ENCODE results near the gene BMI1. TPM values are rescaled to one million over a fixed set of nuclear protein-coding genes. Genes with fewer than 3 reads are reported as not detected.

Gene BMI1
- total RNA-seq, 1 donor from 2014 or later, result 30.8 TPM

- no peak overlapping the region for H3K4me3 ChIP-seq (ENCODE audit: insufficient read depth, low read depth, low read length)
- H3K27me3 ChIP-seq (ENCODE audit: insufficient read depth, low read length), result no peaks in the 10 kb centered on the region
- no peak overlapping the region for H3K4me3 Mint-ChIP-seq (ENCODE audit: unreplicated experiment)
- DNase-seq (ENCODE audit: low read depth) (no peak), FAIRE-seq (no peak)
- H3K36me3 ChIP-seq (ENCODE audit: insufficient read depth, low read length), result no peaks in the 10 kb centered on the region
- no peak for TF ChIP-seq CTCF (IDR thresholded peaks at IDR 0.05; ENCODE audit: insufficient read depth, low read depth, low read length)
- no peak for TF ChIP-seq EZH2 (IDR thresholded peaks at IDR 0.05; ENCODE audit: insufficient read depth, low read length)
- no peaks in the 10 kb centered on the region for H4K20me1 ChIP-seq (ENCODE audit: insufficient read depth, low read length)
- H3K4me1 Mint-ChIP-seq (ENCODE audit: low read depth, unreplicated experiment), result peaks cover 2% of the 10 kb centered on the region
- no peaks in the 10 kb centered on the region for H3K9me3 Mint-ChIP-seq (ENCODE audit: unreplicated experiment)
- H3K27ac Mint-ChIP-seq (ENCODE audit: unreplicated experiment), result no peak overlapping the region
- H3K27me3 Mint-ChIP-seq (ENCODE audit: low read depth, unreplicated experiment), result no peaks in the 10 kb centered on the region
- H2AFZ ChIP-seq (ENCODE audit: low read depth, low read length), result no peak overlapping the region
- H3K9ac ChIP-seq (ENCODE audit: low read length), result no peak overlapping the region
- H3K4me1 ChIP-seq (ENCODE audit: insufficient read depth, low read length), result no peaks in the 10 kb centered on the region
- no peaks in the 10 kb centered on the region for H3K79me2 ChIP-seq (ENCODE audit: insufficient read depth, low read length)
- H3K27ac ChIP-seq (ENCODE audit: low read depth, low read length), result no peak overlapping the region
- H3K36me3 Mint-ChIP-seq (ENCODE audit: low read depth, unreplicated experiment), result no peaks in the 10 kb centered on the region
- no peak overlapping the region for H3K4me2 ChIP-seq (ENCODE audit: low read length)
- H3K9me3 ChIP-seq (ENCODE audit: insufficient read depth, low read depth, low read length), result no peaks in the 10 kb centered on the region
Measured at GRCh38 chr10:22369434-22370072, 48.7 kb downstream of the BMI1 start.

- Mint-ChIP-seq H3K27me3 (ENCODE audit: low read depth, unreplicated experiment) (no peaks in the 10 kb centered on the region), H3K4me1 (ENCODE audit: low read depth, unreplicated experiment) (peaks cover 2% of the 10 kb centered on the region), H3K4me3 (ENCODE audit: unreplicated experiment) (no peak overlapping the region), H3K27ac (ENCODE audit: unreplicated experiment) (no peak overlapping the region), H3K36me3 (ENCODE audit: low read depth, unreplicated experiment) (no peaks in the 10 kb centered on the region), H3K9me3 (ENCODE audit: unreplicated experiment) (no peaks in the 10 kb centered on the region)
- Histone ChIP-seq H3K4me1 (ENCODE audit: insufficient read depth, low read length) (no peaks in the 10 kb centered on the region), H3K27me3 (ENCODE audit: insufficient read depth, low read length) (no peaks in the 10 kb centered on the region), H4K20me1 (ENCODE audit: insufficient read depth, low read length) (no peaks in the 10 kb centered on the region), H3K9me3 (ENCODE audit: insufficient read depth, low read depth, low read length) (no peaks in the 10 kb centered on the region), H3K36me3 (ENCODE audit: insufficient read depth, low read length) (no peaks in the 10 kb centered on the region), H3K79me2 (ENCODE audit: insufficient read depth, low read length) (no peaks in the 10 kb centered on the region), H3K4me2 (ENCODE audit: low read length) (no peak overlapping the region), H3K27ac (ENCODE audit: low read depth, low read length) (no peak overlapping the region), H3K4me3 (ENCODE audit: insufficient read depth, low read depth, low read length) (no peak overlapping the region), H3K9ac (ENCODE audit: low read length) (no peak overlapping the region), H2AFZ (ENCODE audit: low read depth, low read length) (no peak overlapping the region)
- FAIRE-seq (no peak), DNase-seq (ENCODE audit: low read depth) (no peak)
- no peak for TF ChIP-seq EZH2 (IDR thresholded peaks at IDR 0.05; ENCODE audit: insufficient read depth, low read length)
- TF ChIP-seq CTCF (IDR thresholded peaks at IDR 0.05; ENCODE audit: insufficient read depth, low read depth, low read length), result no peak
Measured at GRCh38 chr10:22370320-22370719, 49.4 kb downstream of the BMI1 start.

GRCh38 chr10:22372298-22372697 is 51.4 kb downstream of the BMI1 start:
- no peaks in the 10 kb centered on the region for H4K20me1 ChIP-seq (ENCODE audit: insufficient read depth, low read length)
- no peaks in the 10 kb centered on the region for H3K79me2 ChIP-seq (ENCODE audit: insufficient read depth, low read length)
- Mint-ChIP-seq H3K4me3 (ENCODE audit: unreplicated experiment) (no peak overlapping the region), H3K36me3 (ENCODE audit: low read depth, unreplicated experiment) (no peaks in the 10 kb centered on the region), H3K9me3 (ENCODE audit: unreplicated experiment) (no peaks in the 10 kb centered on the region), H3K4me1 (ENCODE audit: low read depth, unreplicated experiment) (no peaks in the 10 kb centered on the region), H3K27ac (ENCODE audit: unreplicated experiment) (no peak overlapping the region), H3K27me3 (ENCODE audit: low read depth, unreplicated experiment) (no peaks in the 10 kb centered on the region)
- no peak overlapping the region for H3K4me3 ChIP-seq (ENCODE audit: insufficient read depth, low read depth, low read length)
- no peak overlapping the region for H3K27ac ChIP-seq (ENCODE audit: low read depth, low read length)
- H3K27me3 ChIP-seq (ENCODE audit: insufficient read depth, low read length), result no peaks in the 10 kb centered on the region
- no peaks in the 10 kb centered on the region for H3K36me3 ChIP-seq (ENCODE audit: insufficient read depth, low read length)
- H3K4me2 ChIP-seq (ENCODE audit: low read length), result no peak overlapping the region
- no peak for TF ChIP-seq CTCF (IDR thresholded peaks at IDR 0.05; ENCODE audit: insufficient read depth, low read depth, low read length)
- no peak for TF ChIP-seq EZH2 (IDR thresholded peaks at IDR 0.05; ENCODE audit: insufficient read depth, low read length)
- H2AFZ ChIP-seq (ENCODE audit: low read depth, low read length), result no peak overlapping the region
- H3K4me1 ChIP-seq (ENCODE audit: insufficient read depth, low read length), result no peaks in the 10 kb centered on the region
- no peaks in the 10 kb centered on the region for H3K9me3 ChIP-seq (ENCODE audit: insufficient read depth, low read depth, low read length)
- FAIRE-seq (no peak), DNase-seq (ENCODE audit: low read depth) (no peak)
- no peak overlapping the region for H3K9ac ChIP-seq (ENCODE audit: low read length)
